ENCODE measurements around the gene NQO2. TPM values are rescaled to one million over a fixed set of nuclear protein-coding genes. Genes with fewer than 3 reads are reported as not detected.
"Not testable (repeated sequence)": the region's sequence is repeated elsewhere in the genome, so short reads cannot be mapped to it uniquely, and the experiment has no call there.

NQO2 gene
- total RNA-seq, 2 donors from 2014 or later: 25.1 to 29.3 TPM

GRCh38 chr6:2990248-2990931 is 9.3 kb upstream of the NQO2 start:
- no peaks in the 10 kb centered on the region for H3K9me3 Mint-ChIP-seq
- H3K4me3 Mint-ChIP-seq: peak overlapping the region; percentile 86
- peaks cover 9% of the 10 kb centered on the region for H3K4me1 Mint-ChIP-seq
- peaks cover 7% of the 10 kb centered on the region for H3K36me3 Mint-ChIP-seq (ENCODE audit: low read depth)
- peak overlapping the region; percentile 95 for H3K27ac Mint-ChIP-seq
- ATAC-seq (replicated peaks): no peak
- H3K27me3 Mint-ChIP-seq: no peaks in the 10 kb centered on the region

DNA sequence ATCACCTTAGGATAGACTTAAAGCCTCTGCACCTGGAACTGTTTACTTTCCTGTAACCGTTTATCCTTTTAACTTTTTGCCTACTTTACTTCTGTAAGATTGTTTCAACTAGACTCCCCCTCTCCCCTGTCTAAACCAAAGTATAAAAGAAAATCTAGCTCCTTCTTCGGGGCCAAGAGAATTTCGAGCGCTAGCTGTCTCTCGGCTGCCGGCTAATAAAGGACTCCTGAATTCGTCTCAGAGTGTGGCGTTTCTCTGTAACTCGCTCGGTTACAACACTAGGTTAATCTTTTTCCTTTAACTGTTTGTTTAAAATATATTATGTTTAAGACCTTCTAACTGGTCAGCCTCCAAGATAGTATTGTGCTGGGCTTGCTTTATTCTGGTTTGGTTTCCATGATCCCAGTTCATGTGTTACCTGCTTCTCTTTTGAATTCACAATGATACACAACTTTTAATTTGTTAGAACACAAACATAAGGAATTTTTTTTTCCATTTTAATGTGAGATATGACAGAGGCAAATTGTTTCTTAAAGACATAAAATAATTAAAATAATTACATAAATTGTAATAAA is 8.7 kb upstream of the NQO2 start:
- no peaks in the 10 kb centered on the region for H3K27me3 Mint-ChIP-seq
- ATAC-seq (replicated peaks): no peak
- H3K4me1 Mint-ChIP-seq: peaks cover 9% of the 10 kb centered on the region
- H3K36me3 Mint-ChIP-seq (ENCODE audit: low read depth): peaks cover 7% of the 10 kb centered on the region
- peak overlapping the region; percentile 95 for H3K27ac Mint-ChIP-seq
- H3K4me3 Mint-ChIP-seq: peak overlapping the region; percentile 86
- no peaks in the 10 kb centered on the region for H3K9me3 Mint-ChIP-seq

DNA sequence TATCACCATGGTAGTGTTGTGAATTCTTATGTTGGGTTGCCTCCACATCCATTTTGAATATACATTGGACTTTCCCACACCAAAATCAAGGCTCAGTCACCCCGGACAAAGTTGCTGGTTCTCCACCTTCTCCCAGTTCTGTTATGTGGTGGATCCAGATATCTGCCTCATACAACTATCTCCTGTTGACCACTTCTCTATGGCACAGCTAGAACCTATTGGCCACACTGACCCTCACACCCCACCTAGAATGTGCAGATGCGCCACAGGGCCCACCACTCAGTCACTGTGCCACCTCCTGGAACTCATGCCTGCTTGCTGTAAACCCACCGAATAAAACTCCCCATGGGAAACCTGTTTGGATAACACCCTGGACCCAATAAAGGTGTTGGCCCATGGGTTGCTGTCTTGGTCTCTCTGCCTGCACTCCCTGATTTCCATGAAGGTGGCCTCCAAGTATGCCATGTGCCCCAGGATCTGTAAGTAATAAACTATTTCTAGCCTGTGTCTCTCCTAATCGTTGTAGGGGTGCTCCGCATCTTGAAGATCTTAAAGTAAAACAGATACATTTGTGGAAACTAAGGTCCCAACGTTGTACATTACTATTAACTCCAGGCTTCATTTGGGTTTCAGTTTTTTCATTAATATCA is 7.2 kb upstream of the NQO2 start:
- Mint-ChIP-seq H3K27ac (no peak overlapping the region), H3K9me3 (no peaks in the 10 kb centered on the region), H3K36me3 (ENCODE audit: low read depth) (peaks cover 7% of the 10 kb centered on the region), H3K4me1 (peaks cover 9% of the 10 kb centered on the region), H3K4me3 (no peak overlapping the region), H3K27me3 (no peaks in the 10 kb centered on the region)
- no peak for ATAC-seq (replicated peaks)

DNA sequence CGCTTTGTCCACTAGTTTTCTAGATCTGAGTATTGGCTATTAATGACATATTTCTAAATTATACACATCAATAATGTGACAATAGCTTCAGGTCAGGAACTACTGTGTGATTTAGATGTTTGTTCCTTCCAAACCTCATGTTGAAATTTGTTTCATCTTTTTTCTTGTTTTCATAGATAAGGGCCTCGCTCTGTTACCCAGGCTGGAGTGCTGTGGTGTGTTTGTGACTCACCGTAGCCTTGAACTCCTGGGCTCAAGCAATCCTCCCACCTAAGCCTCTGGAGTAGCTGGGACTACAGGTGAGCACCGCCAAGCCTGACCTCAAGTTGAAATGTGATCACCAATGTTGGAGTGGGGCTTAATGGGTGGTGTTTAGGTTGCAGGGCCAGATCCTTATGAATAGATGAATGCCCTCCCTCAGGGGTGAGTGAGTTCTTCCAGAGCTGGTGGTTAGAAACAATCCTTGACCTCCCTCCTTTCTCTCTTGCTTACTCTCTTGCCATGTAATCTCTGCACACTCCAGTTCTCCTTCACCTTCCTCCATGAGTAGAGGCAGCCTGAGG is 5.9 kb upstream of the NQO2 start:
- Mint-ChIP-seq H3K4me1 (no peaks in the 10 kb centered on the region), H3K4me3 (no peak overlapping the region), H3K9me3 (no peaks in the 10 kb centered on the region), H3K27me3 (no peaks in the 10 kb centered on the region), H3K36me3 (ENCODE audit: low read depth) (peaks cover 7% of the 10 kb centered on the region), H3K27ac (no peak overlapping the region)
- no peak for ATAC-seq (replicated peaks)

DNA sequence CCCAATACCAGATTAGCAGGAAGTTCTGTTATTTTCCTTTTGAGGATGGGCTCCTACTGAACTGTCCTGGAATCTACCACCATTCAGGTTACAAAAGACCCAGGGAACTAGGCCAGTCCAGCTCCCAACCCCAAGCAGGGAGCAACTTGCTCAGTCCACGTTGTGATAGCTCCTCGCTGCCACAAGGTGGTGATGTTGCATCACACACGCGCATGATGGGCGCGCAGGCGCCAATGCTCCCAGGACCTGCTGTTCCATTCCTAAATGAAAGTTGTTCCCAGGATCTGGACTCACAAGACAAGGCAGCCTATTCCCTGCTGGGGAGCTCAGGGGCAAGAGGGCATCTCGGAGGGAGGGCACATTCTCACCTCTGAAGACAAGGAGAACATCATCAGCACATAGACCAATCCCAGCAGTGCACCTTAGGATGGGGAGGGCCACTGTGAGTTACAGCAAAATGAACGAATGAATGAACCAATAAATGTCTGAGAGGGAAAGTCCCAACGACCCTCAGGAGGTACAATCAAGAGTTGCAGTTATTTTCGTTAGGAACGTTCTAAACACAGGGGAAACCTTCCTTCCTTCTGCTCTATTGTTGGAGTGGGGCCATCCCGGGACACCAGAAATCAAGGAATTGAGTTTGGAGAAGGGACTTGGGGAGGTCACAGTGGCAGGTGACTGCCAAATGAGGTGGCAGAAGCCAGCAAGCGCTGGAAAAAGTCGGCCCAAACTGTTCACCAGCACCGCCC is 1.3 kb upstream of the NQO2 start:
- peak; percentile 44 for ATAC-seq (replicated peaks)
- H3K9me3 Mint-ChIP-seq, H3K27me3 Mint-ChIP-seq: not testable (repeated sequence)
- peak overlapping the region; percentile 91 for H3K4me3 Mint-ChIP-seq
- peak overlapping the region; percentile 87 for H3K27ac Mint-ChIP-seq
- H3K36me3 Mint-ChIP-seq (ENCODE audit: low read depth): peaks cover 16% of the 10 kb centered on the region
- peaks cover 15% of the 10 kb centered on the region for H3K4me1 Mint-ChIP-seq

GRCh38 chr6:2998998-2999617 is 586 bp upstream of the NQO2 start:
- Mint-ChIP-seq H3K4me3 (peak overlapping the region; percentile 91), H3K36me3 (ENCODE audit: low read depth) (peaks cover 16% of the 10 kb centered on the region), H3K4me1 (peaks cover 15% of the 10 kb centered on the region), H3K9me3 (no peaks in the 10 kb centered on the region), H3K27me3 (no peaks in the 10 kb centered on the region), H3K27ac (peak overlapping the region; percentile 87)
- peak; percentile 80 for ATAC-seq (replicated peaks)

DNA sequence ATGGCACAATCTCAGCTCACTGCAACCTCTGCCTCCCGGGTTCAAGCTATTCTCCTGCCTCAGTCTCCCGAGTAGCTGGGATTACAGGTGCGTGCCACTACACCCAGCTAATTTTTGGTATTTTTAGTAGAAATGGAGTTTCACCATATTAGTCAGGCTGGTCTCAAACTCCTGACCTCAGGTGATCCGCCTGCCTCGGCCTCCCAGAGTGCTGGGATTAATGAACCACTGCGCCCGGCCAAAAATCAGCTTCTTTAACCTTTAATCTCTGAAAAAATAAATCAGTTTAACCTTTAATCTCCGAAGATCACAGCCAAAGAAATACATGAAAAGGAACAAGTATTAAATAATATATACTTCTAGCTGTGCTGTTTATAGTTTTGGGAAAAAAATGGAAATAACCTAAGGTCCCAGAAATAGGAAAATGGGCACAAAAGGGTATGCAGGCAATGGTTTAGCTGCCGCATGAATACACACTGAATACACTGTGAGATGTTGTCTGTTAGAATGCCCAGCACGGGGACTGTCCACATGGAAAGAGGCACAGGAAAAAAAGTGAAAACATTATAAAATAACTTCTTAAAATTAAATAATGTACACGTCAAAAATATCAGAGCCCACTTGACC is 1.6 kb downstream of the NQO2 start:
- H3K4me1 Mint-ChIP-seq: peaks cover 21% of the 10 kb centered on the region
- peak overlapping the region; percentile 73 for H3K27ac Mint-ChIP-seq
- no peaks in the 10 kb centered on the region for H3K9me3 Mint-ChIP-seq
- no peaks in the 10 kb centered on the region for H3K27me3 Mint-ChIP-seq
- ATAC-seq (replicated peaks): no peak
- peaks cover 37% of the 10 kb centered on the region for H3K36me3 Mint-ChIP-seq (ENCODE audit: low read depth)
- peak overlapping the region; percentile 91 for H3K4me3 Mint-ChIP-seq

DNA sequence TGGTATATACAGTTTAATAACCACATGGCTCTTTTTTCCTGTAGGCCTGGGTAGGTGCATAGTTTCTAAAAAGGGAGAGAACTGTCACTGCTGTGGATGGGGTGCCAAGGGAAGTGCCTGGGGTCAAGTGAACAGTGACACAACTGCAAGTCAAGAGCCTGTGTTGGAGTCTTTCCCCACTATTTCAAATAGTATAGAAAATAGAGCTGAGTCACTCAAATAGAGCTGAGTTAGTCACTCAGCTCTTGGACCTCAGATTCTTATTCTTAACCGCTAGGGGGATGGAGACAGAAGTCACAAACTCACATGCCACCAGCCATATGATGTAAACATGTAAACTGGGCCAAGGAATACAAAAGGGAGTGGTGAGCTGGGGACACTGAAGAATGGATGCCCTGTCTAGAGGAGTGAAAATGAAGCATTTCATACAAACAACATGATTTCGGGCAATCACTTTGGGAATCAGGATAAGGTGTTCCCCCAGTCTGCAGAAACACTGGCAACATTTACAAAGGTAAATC is 2.1 kb downstream of the NQO2 start:
- Mint-ChIP-seq H3K9me3 (no peaks in the 10 kb centered on the region), H3K27ac (peak overlapping the region; percentile 73), H3K4me3 (peak overlapping the region; percentile 91), H3K36me3 (ENCODE audit: low read depth) (peaks cover 43% of the 10 kb centered on the region), H3K27me3 (no peaks in the 10 kb centered on the region), H3K4me1 (peaks cover 21% of the 10 kb centered on the region)
- ATAC-seq (replicated peaks): peak; percentile 19

DNA sequence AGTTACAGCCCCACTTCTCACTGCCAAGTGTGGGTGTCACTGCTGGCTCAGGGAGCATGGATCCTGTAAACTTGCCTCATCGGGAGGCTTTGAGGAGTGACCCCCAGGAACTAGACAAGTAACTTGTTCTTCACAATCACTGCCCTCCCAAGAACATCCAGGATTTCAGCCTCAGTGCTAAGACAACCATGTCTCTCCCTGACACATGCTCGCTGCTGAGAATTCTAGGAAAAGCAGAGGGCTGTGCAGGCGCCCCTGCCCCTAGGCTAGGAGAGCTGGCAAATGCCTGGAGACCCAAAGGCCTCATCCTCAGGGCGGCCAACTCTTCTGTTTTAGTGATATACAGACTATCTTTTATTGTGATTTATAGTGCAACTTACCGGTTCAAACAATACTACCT is 3.5 kb downstream of the NQO2 start:
- Mint-ChIP-seq H3K27ac (peak overlapping the region; percentile 73), H3K4me1 (peaks cover 21% of the 10 kb centered on the region), H3K36me3 (ENCODE audit: low read depth) (peaks cover 56% of the 10 kb centered on the region)
- H3K27me3 Mint-ChIP-seq; ATAC-seq (replicated peaks); H3K4me3 Mint-ChIP-seq; H3K9me3 Mint-ChIP-seq: not testable (repeated sequence)

DNA sequence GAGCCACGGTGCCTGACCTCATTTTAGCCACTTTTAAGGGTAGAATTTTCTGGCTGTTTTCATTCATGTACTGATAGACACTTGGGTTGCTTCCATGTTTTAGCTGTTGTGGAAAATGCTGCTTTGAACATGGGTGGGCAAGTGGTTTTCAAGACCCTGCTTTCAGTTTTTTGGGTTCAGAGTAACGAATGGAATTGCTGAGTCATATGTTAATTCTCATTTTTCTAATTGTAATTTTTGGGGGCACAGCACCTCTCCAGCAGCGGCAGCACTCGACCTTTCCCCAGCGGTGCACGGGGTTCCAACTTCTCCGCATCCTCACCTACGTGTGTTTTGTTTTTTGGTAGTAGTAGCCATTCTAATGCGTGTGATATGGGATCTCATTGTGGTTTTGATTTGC is 5.4 kb downstream of the NQO2 start:
- ATAC-seq (replicated peaks): no peak
- no peak overlapping the region for H3K4me3 Mint-ChIP-seq
- H3K9me3 Mint-ChIP-seq: no peaks in the 10 kb centered on the region
- peaks cover 21% of the 10 kb centered on the region for H3K4me1 Mint-ChIP-seq
- H3K27me3 Mint-ChIP-seq: no peaks in the 10 kb centered on the region
- H3K36me3 Mint-ChIP-seq (ENCODE audit: low read depth): peaks cover 75% of the 10 kb centered on the region
- no peak overlapping the region for H3K27ac Mint-ChIP-seq

DNA sequence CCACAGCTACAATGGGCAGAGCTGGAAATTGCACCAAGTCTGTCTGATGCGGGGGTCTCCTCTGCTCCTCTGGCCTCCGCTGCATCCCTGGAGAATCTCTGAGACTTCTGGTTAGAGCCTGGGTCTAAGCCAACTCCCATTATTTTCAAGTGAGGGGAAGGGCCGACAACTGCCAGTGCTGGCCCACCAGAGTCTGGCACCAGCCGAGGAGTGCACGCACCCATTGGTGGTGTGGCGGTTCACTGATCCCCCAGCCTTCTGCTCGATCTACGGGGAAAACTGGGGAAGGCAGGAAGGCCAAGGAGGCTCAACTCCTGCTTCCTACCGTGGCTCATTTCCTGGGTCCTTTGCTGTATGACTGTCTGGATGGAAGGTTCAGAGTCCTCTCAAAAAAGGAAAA is 6.2 kb downstream of the NQO2 start:
- Mint-ChIP-seq H3K4me1 (peaks cover 21% of the 10 kb centered on the region), H3K27me3 (no peaks in the 10 kb centered on the region), H3K9me3 (no peaks in the 10 kb centered on the region), H3K27ac (no peak overlapping the region), H3K36me3 (ENCODE audit: low read depth) (peaks cover 83% of the 10 kb centered on the region), H3K4me3 (no peak overlapping the region)
- ATAC-seq (replicated peaks): no peak

DNA sequence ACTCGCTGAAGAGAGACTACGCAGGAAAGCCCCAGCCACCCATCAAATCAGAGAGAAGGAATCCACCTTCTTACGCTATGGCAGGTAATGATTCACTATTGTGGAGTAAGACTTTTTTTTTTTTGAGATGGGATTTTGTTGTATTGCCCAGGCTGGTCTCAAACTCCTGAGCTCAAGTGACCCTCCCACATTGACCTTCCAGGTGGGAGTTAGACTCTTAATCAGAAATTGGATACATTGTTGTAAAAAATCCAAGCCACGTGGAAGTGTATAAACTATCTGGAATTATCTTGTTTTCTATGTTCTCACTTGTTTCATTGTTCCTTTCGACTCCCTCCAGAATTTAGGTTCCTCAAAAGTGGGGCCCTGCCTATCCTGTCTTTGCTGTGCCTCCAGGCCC is 6.8 kb downstream of the NQO2 start:
- ATAC-seq (replicated peaks): no peak
- Mint-ChIP-seq H3K27ac (no peak overlapping the region), H3K9me3 (no peaks in the 10 kb centered on the region), H3K36me3 (ENCODE audit: low read depth) (peaks cover 89% of the 10 kb centered on the region), H3K4me1 (peaks cover 20% of the 10 kb centered on the region), H3K27me3 (no peaks in the 10 kb centered on the region), H3K4me3 (no peak overlapping the region)

GRCh38 chr6:3007571-3007970 is 7.9 kb downstream of the NQO2 start:
- H3K4me3 Mint-ChIP-seq: no peak overlapping the region
- H3K27me3 Mint-ChIP-seq: no peaks in the 10 kb centered on the region
- no peaks in the 10 kb centered on the region for H3K9me3 Mint-ChIP-seq
- H3K36me3 Mint-ChIP-seq (ENCODE audit: low read depth): peaks cover 90% of the 10 kb centered on the region
- no peak overlapping the region for H3K27ac Mint-ChIP-seq
- peaks cover 12% of the 10 kb centered on the region for H3K4me1 Mint-ChIP-seq
- no peak for ATAC-seq (replicated peaks)

All from activated T-helper 17 cell treated with anti-CD3 and anti-CD28 coated beads, Interleukin-2, amount 50 U/mL, for 72 hours (primary cell).